ENCODE results near the gene OAS2.

OAS2 gene

DNA sequence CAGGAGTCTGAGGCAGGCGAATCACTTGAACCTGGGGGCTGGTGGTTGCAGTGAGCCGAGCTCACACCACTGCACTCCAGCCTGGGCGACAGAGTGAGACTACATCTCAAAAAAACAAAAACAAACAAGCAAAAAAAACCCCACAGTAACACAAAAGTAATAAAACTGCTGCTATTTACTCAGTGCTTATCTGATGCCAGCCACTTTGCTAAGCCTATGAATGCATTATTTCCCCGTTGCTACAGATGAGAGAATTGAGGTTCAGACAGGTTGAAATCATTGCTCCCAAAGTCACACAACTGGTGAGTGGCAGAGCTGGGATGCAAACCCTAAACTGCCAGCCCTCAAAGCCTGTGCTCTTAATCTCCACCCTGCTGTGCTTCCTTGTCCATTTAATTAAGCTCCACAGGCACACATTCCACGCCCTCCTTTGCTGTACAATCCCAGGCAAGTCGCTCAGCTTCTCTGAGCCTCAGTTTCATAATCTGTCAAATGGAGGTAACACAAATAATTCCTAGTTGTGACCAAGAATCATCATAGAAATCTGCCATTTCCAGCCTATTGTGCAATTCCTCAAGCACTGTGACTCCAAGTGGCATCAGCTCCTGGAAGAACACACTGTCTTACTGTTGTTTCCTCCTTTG lies 45.7 kb upstream of the OAS2 start:
- no peaks in the 10 kb centered on the region for H3K27me3 ChIP-seq (ENCODE audit: insufficient read depth, poor library complexity, severe bottlenecking)
- TF ChIP-seq CTCF (IDR thresholded peaks at IDR 0.05; ENCODE audit: poor library complexity, severe bottlenecking), result no peak
- H3K27ac ChIP-seq (ENCODE audit: poor library complexity, severe bottlenecking), result no peak overlapping the region
- no peak for ATAC-seq (ENCODE audit: low read depth)
- no peaks in the 10 kb centered on the region for H3K36me3 ChIP-seq (ENCODE audit: low read depth)
- H3K4me1 ChIP-seq (ENCODE audit: insufficient read depth, poor library complexity, severe bottlenecking), result peaks cover 15% of the 10 kb centered on the region
- H3K4me3 ChIP-seq (ENCODE audit: severe bottlenecking), result no peak overlapping the region
- no peaks in the 10 kb centered on the region for H3K9me3 ChIP-seq (ENCODE audit: severe bottlenecking)
- DNase-seq (ENCODE audit: low spot score), result no peak

GRCh38 chr12:112933129-112933505 lies 45.2 kb upstream of the OAS2 start:
- peaks cover 19% of the 10 kb centered on the region for H3K4me1 ChIP-seq (ENCODE audit: insufficient read depth, poor library complexity, severe bottlenecking)
- no peaks in the 10 kb centered on the region for H3K9me3 ChIP-seq (ENCODE audit: severe bottlenecking)
- H3K27me3 ChIP-seq (ENCODE audit: insufficient read depth, poor library complexity, severe bottlenecking), result no peaks in the 10 kb centered on the region
- H3K4me3 ChIP-seq (ENCODE audit: severe bottlenecking), result no peak overlapping the region
- DNase-seq (ENCODE audit: low spot score), result no peak
- no peak overlapping the region for H3K27ac ChIP-seq (ENCODE audit: poor library complexity, severe bottlenecking)
- ATAC-seq (ENCODE audit: low read depth), result no peak
- no peak for TF ChIP-seq CTCF (IDR thresholded peaks at IDR 0.05; ENCODE audit: poor library complexity, severe bottlenecking)
- no peaks in the 10 kb centered on the region for H3K36me3 ChIP-seq (ENCODE audit: low read depth)

DNA sequence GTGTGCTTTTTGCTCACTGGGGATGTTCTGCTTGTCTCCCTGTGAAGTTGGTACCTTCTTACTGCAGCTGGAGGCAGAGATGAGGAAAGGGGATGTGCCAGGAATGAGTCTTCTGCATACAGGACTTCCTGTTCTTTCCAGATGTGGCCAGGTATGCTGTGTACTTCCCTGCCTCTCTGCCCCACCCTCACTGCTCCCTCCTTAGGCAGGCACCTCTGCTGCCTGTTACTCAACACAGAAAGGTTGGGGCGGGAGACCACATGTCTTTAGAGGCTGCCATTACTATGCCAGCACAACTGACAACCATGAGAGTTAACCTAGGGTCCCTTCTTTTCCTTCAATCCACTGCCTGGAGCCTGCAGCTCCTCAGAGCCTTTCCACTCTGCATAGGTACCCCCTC lies 42.1 kb upstream of the OAS2 start:
- no peak for TF ChIP-seq CTCF (IDR thresholded peaks at IDR 0.05; ENCODE audit: poor library complexity, severe bottlenecking)
- ATAC-seq (ENCODE audit: low read depth), result peak; percentile 52
- H3K36me3 ChIP-seq (ENCODE audit: low read depth), result no peaks in the 10 kb centered on the region

GRCh38 chr12:112936927-112937326 lies 41.4 kb upstream of the OAS2 start:
- TF ChIP-seq CTCF (IDR thresholded peaks at IDR 0.05; ENCODE audit: poor library complexity, severe bottlenecking), result no peak
- Histone ChIP-seq H3K9me3 (ENCODE audit: severe bottlenecking) (no peaks in the 10 kb centered on the region), H3K27me3 (ENCODE audit: insufficient read depth, poor library complexity, severe bottlenecking) (no peaks in the 10 kb centered on the region), H3K36me3 (ENCODE audit: low read depth) (no peaks in the 10 kb centered on the region), H3K4me1 (ENCODE audit: insufficient read depth, poor library complexity, severe bottlenecking) (peaks cover 19% of the 10 kb centered on the region), H3K4me3 (ENCODE audit: severe bottlenecking) (no peak overlapping the region), H3K27ac (ENCODE audit: poor library complexity, severe bottlenecking) (peak overlapping the region; percentile 79)
- DNase-seq (ENCODE audit: low spot score) (no peak), ATAC-seq (ENCODE audit: low read depth) (peak; percentile 69)

More for the DNA sequence above, 42.1 kb upstream of the OAS2 start:
- Histone ChIP-seq H3K4me3 (ENCODE audit: severe bottlenecking) (no peak overlapping the region), H3K27ac (ENCODE audit: poor library complexity, severe bottlenecking) (peak overlapping the region; percentile 79), H3K9me3 (ENCODE audit: severe bottlenecking) (no peaks in the 10 kb centered on the region), H3K4me1 (ENCODE audit: insufficient read depth, poor library complexity, severe bottlenecking) (peaks cover 19% of the 10 kb centered on the region), H3K27me3 (ENCODE audit: insufficient read depth, poor library complexity, severe bottlenecking) (no peaks in the 10 kb centered on the region)
- DNase-seq (ENCODE audit: low spot score), result no peak
